GM21723 (cell line): ENCODE results near the gene GRSF1.
"Not testable (repeated sequence)": the region's sequence is repeated elsewhere in the genome, so short reads cannot be mapped to it uniquely, and the experiment has no call there.

Experiments
- ATAC-seq: cut with Tn5 transposase; IDR thresholded peaks from one replicate; pipeline ENCODE4 v1.9.1; 2021; ENCODE audit warnings: mild to moderate bottlenecking, moderate library complexity; ENCODE audit not compliant: unreplicated experiment

The GRSF1 gene

GRCh38 chr4:70839589-70840093, at the start of gene GRSF1:
Gene GRSF1 (minus strand): TSS chr4:70839890. CDS start chr4:70839827, 63 bp downstream.
- ATAC-seq = peak; percentile 66

GRCh38 chr4:70885174-70885573, 45.5 kb upstream of the GRSF1 start:
- no peak for ATAC-seq

- no peak for ATAC-seq
Observed at GRCh38 chr4:70880739-70881138, 41.0 kb upstream of the GRSF1 start.

- no peak for ATAC-seq
Observed at GRCh38 chr4:70877556-70877955, 37.9 kb upstream of the GRSF1 start.

GRCh38 chr4:70874268-70875156, 34.8 kb upstream of the GRSF1 start:
- peak; percentile 78 for ATAC-seq

- ATAC-seq = no peak
Observed at GRCh38 chr4:70873216-70873615, 33.5 kb upstream of the GRSF1 start.

- no peak for ATAC-seq
Observed at GRCh38 chr4:70868778-70869177, 29.1 kb upstream of the GRSF1 start.

- ATAC-seq = peak; percentile 72
Observed at GRCh38 chr4:70863099-70863790, 23.6 kb upstream of the GRSF1 start.

GRCh38 chr4:70859066-70859465, 19.4 kb upstream of the GRSF1 start:
- ATAC-seq = no peak

- ATAC-seq = no peak
Observed at GRCh38 chr4:70858454-70858853, 18.8 kb upstream of the GRSF1 start.

GRCh38 chr4:70855464-70855863, 15.8 kb upstream of the GRSF1 start:
- no peak for ATAC-seq

GRCh38 chr4:70849291-70849690, 9.6 kb upstream of the GRSF1 start:
- ATAC-seq = no peak

- ATAC-seq = no peak
Observed at GRCh38 chr4:70844180-70844579, 4.5 kb upstream of the GRSF1 start.

- no peak for ATAC-seq
Observed at GRCh38 chr4:70842761-70843435, 3.2 kb upstream of the GRSF1 start.

GRCh38 chr4:70841951-70842350, 2.3 kb upstream of the GRSF1 start:
- no peak for ATAC-seq

GRCh38 chr4:70841211-70841610, 1.5 kb upstream of the GRSF1 start:
- no peak for ATAC-seq

GRCh38 chr4:70840631-70841030, 941 bp upstream of the GRSF1 start:
- not testable (repeated sequence) for ATAC-seq

GRCh38 chr4:70840137-70840536, 447 bp upstream of the GRSF1 start:
- not testable (repeated sequence) for ATAC-seq

- ATAC-seq = peak; percentile 55
Observed at GRCh38 chr4:70838666-70839588, 763 bp downstream of the GRSF1 start.

GRCh38 chr4:70838204-70838603, 1.5 kb downstream of the GRSF1 start:
- ATAC-seq = no peak
